HG03558 (cell line): ENCODE data around the gene RAPGEF2.

Source experiments
- ATAC-seq: cut with Tn5 transposase; IDR thresholded peaks from one replicate; pipeline ENCODE4 v1.9.1; 2021; ENCODE audit warnings: moderate number of reproducible peaks; ENCODE audit not compliant: unreplicated experiment; ENCODE audit errors: extremely low read depth

RAPGEF2 gene

GRCh38 chr4:159269116-159269515 is 166.2 kb downstream of the RAPGEF2 start:
- ATAC-seq, result no peak

DNA sequence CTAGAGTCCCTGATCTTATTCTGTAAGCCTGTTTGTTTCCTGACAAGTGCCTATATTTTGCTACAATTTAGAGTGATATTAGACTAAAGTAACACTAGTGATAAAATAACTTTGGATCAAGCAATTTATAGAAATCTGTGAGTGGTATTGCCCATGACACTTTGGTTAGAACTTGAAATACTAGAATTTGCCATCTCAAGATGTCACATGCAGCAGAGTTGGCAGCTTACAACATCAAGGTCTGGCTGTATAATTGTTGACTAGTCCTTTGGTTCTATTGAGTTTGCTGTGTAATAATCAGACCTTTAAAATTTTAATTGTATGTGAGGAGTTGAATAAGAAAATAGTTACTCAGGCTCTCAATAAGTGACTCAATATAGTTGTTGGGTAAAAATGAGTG is 167.1 kb downstream of the RAPGEF2 start:
- ATAC-seq, result no peak

- ATAC-seq, result no peak
Observed at GRCh38 chr4:159271856-159272255, 169.0 kb downstream of the RAPGEF2 start.

DNA sequence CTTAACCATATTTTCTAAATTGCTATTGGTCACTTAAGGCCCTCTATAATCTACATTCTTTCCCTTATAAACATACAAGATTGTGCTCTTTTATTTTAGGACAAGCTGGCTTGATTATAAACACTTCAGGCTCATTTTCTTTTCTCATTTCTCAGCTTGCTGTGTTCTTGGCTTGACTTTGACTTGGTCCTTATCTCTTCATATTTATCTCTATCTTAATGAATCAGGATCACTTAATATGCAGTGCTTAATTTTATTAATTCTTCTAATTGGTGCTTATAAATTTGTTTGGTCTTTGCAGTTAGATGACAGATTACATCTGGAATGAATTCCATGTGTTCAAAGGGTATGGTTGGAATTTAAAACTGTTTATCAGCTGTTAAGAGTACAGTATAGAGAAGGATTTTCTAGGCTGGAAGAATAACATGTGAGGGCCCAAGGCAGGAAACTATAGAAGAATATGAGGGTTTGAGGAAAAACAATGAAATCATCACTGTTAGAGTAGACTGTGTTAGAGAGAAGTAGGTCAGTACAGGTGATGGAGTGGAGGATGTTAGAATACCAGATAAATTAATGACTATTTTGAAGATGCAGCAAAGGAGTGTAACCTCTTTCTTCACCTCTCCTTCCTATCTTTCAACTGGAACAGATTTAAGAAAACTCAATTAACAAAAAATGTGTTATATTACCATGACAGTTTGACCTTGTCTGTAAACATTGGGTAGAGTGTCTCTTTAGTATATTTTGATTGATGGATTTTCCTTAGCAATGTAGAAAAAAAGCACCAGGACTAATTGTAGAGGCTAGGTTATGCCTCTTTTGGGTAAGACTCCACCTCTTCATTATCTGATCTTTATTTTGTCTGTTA is 169.6 kb downstream of the RAPGEF2 start:
- no peak for ATAC-seq

DNA sequence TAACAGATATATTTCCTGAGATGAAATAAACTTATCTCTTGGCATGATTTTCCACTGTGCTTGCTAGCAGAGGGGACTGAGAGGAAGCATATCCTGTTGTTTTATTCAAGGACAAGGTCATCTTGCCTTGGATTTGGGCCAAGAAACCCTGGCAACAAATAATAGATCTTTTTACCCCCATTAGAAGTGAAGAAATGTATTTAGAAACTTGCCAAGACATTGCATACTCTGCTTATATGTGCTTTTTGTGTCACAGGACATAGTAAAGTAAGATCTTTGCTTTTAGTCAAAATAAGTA is 170.2 kb downstream of the RAPGEF2 start:
- no peak for ATAC-seq

GRCh38 chr4:159273841-159274240 is 171.0 kb downstream of the RAPGEF2 start:
- no peak for ATAC-seq

GRCh38 chr4:159278399-159278798 is 175.5 kb downstream of the RAPGEF2 start:
- ATAC-seq, result no peak

DNA sequence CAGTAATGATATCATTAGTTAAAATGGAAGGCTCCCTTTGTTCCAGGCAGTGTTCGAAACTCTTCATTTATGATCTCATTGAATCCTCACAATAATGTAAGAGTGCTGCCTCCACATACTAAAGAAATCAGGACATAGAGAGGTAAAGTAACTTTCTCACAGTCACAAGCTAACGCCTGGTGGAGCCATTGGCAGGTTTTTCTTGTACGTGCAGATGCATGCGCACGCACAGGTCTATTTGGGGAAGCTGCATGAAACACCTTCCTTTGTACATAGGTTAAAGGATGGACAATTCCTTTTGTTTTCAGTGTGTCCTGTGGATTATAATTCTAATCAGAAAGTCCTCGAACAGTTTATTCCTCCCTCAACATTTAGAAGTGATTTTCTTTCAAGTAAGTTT is 176.2 kb downstream of the RAPGEF2 start:
- no peak for ATAC-seq

DNA sequence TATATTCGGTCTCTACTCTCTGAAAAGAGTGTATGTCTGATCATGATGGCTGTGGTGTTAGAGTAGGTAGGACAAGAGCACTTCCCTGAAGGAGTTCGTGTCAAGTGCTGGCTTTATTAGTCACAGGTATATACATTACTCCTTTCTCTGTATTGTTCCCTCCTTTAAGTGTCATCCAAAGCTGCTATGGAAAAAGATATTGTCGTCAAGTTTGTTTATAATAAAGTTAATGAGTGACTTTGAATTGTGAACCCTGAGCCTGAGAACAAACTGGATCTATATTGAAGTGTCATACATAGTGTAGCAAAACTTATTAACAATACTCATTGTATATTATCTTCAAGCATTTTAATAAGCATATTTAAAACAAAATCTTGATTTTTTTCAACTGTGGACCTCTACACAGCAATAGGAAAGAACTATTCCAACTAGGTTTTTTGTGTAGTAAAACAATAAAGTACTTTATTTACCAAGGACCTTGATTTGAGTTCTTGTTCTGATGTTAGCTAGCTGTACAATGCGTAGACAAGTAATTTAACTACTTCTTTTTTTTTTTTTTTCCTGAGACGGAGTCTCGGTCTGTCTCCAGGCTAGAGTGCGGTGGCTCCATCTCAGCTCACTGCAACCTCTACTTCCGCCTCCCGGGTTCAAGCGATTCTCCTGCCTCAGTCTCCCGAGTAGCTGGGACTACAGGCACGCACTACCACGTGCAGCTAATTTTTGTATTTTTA is 177.7 kb downstream of the RAPGEF2 start:
- no peak for ATAC-seq

GRCh38 chr4:159281771-159282170 is 178.9 kb downstream of the RAPGEF2 start:
- no peak for ATAC-seq

- no peak for ATAC-seq
Observed at GRCh38 chr4:159282329-159282728, 179.4 kb downstream of the RAPGEF2 start.

DNA sequence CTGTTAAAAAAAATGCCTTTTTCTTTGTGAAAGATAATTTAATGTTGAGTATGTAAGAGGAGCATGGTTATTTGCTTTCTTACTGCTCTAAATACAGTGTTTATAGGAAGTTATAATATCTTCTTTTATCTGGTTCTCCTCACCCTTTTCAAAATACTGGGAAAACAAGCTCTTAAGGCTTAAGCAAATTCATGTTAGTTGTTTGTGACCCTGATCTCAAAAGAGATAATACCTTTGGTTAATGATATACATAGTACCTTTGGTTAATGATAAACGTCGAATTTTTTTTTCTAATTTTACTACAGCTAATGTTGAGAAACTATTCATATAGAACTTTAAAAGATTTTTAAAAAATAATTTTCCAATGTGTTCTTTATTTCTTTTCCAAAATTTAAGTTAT is 180.1 kb downstream of the RAPGEF2 start:
- no peak for ATAC-seq

DNA sequence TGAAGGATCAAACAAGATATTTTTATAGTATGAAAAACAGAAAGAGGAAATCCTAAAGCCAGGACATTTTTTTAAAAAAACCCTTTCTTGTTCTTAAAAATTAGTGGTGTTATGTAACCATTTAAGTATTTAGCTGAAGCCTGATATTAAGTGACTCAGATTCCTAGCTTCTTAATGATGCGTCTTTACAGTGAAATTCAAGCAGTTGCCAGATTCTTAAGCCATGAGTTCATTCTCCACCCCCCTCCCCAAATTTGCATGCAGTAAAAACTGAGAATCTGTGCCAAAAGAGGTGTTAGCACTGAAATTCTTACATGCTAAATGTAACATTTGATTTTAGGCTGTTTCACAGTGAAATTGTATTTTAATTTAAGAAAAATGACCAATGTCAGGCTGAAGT is 180.8 kb downstream of the RAPGEF2 start:
- no peak for ATAC-seq

DNA sequence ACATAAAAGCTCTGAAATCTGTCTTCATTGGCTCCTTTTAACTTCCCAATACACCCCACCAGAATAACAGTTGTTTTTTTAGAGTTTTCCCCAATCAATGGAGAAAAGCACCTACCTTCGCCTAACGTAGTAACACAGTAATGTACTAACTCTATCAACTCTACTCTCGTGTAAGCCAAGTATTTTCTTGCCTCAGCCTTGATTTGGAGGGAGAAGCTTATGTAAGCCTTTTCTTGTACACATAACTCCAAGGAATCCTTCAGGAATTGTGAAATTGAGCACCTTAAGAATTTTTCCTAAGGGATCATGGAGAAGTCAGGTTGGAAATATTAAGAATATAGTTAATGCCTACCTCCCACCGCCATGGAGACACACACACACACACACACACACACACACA is 181.2 kb downstream of the RAPGEF2 start:
- ATAC-seq, result no peak

DNA sequence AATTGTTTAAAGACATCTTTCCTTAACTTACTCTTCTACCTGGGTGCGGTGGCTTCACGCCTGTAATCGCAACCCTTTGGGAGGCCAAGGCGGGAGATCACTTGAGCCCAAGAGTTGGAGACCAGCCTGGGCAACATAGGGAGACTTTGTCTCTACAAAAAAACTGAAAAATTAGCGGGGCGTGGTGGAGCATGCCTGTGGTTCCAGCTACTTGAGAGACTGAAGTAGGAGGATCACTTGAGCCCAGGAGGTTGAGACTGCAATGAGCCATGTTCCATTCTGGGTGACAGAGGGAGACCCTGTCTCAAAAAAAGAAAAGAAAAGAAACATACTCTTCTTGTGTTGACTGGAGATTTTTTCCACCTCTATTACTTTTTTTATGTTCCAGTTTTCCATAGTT is 181.9 kb downstream of the RAPGEF2 start:
- no peak for ATAC-seq

- ATAC-seq, result no peak
Observed at GRCh38 chr4:159287767-159288166, 184.9 kb downstream of the RAPGEF2 start.

DNA sequence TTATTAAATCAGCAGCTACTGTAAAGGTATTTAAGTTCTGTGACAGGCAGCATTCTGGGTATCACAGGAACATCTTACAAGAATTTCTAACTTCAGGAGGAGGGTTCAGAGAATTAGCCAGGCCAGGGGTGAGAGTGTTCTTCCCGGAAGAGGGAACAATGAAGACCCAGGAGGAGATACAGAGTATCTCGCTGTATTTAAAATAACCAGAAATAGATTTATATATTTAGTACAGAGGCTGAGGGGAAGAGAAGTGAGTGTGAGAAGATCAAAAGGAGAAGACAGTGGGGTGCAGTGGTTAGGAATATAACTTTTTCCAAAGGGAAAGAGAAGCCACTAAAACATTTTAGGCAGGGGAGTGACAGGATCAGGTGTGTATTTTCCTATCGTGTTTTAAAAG is 186.8 kb downstream of the RAPGEF2 start:
- ATAC-seq, result no peak

DNA sequence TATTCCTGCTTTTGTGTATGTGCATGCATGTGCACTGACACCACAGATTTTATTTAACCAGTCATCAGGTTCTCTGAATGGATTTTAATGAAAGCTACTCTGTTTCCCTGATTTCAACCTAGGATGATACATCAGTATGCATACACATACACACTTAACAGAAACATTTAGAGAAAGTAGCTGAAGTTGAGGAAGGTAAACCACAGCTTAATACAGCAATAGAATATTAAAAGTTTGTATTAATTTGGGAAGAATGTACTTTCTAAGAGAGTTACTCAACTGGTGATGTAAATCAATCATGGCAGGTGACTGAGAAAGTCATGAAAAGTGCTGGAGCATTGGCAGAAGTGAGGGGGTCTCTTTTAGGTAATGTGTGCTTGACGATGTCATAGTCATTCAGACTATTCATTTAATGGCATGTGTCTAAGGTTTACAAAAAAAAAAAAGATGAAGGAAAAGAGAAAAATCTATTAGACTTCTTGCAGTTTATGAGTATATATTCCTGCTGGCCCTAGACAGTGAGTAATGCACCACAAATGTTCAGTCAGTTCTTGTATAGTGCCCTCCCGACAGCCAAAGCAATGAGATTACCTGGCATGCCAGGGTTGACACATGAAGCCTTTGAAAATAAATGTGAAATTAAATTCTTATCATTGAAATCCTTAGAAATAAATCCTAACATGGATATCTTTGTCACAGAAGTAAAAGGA is 187.6 kb downstream of the RAPGEF2 start:
- no peak for ATAC-seq

- no peak for ATAC-seq
Observed at GRCh38 chr4:159291176-159291575, 188.3 kb downstream of the RAPGEF2 start.

DNA sequence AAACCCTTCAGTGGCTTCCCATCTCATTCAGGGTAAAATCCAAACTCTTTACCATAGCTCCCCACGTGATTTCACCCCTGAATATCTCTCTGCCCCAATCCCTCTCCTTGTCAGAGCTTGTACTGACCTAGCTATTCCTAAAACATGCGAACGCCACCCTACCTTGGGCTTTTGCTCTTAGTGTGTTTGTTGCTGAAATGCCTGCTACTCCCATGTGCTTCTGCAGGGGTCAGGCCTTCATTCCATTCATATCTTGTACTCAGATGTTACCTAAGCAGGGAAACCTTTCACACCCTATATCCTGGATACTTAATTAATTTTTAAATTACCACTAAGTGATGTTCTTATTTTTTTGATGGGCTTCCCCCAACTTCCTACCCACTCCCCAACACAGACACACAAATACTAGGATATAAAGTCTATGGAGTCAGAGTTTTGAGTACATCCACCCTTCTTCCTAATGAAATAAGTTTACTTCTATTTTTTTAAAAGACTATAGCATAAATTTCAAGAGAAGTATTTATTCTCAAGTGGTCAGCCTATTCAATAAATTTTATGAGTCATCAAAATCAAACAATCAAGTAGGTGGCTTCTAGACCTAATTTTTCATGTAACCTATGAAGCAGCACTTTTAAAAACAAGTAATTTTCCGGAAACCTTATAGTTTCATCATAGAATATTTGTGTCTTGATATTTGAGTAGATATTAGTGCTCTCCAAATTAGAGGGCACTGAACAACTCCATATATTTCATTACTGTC is 189.4 kb downstream of the RAPGEF2 start:
- ATAC-seq, result no peak
